GM21367 (cell line): ENCODE results near the gene KLHL20.
"Not testable (repeated sequence)": the region's sequence is repeated elsewhere in the genome, so short reads cannot be mapped to it uniquely, and the experiment has no call there.

Source experiments
- ATAC-seq: cut with Tn5 transposase; IDR thresholded peaks from one replicate; pipeline ENCODE4 v1.9.1; 2021; ENCODE audit not compliant: unreplicated experiment

The KLHL20 gene

GRCh38 chr1:173714759-173715537 lies at the start of gene KLHL20:
TSS of gene KLHL20 (plus strand) at chr1:173714981. CDS start at chr1:173716044, 1,063 bp downstream.
- ATAC-seq: peak; percentile 86

- no peak for ATAC-seq
Observed at GRCh38 chr1:173666646-173667045, 48.1 kb upstream of the KLHL20 start.

- ATAC-seq: no peak
Observed at GRCh38 chr1:173669491-173669941, 45.3 kb upstream of the KLHL20 start, which contains the start of gene ANKRD45. TSS of gene ANKRD45 (minus strand) at chr1:173669851. CDS start at chr1:173659418, 10,433 bp downstream.

DNA sequence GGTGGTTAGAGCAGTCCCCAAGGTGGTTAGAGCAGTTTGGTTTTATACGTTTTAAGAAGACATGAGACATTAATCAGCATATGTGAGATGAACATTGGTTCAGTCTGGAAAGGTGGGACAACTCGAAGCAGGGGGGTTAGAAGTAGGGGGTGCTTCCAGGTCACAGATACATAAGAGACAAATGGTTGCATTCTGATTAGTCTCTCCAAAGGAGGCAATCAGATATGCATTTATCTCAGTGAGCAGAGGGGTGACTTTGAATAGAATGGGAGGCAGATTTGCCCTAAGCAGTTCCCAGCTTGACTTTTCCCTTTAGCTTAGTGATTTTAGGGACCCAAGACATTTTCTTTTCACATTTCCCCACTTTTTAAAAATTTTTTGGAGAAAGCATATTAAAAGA lies 40.3 kb upstream of the KLHL20 start:
- ATAC-seq: not testable (repeated sequence)

DNA sequence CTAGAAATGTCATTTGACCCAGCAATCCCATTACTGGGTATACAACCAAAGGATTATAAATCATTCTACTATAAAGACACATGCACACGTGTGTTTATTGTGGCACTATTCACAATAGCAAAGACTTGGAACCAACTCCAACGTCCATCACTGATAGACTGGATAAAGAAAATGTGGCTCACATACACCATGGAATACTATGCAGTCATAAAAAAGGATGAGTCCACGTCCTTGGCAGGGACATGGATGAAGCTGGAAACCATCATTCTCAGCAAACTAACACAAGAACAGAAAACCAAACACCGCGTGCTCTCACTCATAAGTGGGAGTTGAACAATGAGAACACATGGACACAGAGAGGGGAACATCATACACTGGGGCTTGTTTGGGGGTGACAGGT lies 34.6 kb upstream of the KLHL20 start:
- ATAC-seq: not testable (repeated sequence)

GRCh38 chr1:173682184-173682583 lies 32.6 kb upstream of the KLHL20 start:
- ATAC-seq: no peak

GRCh38 chr1:173683838-173684237 lies 30.9 kb upstream of the KLHL20 start:
- ATAC-seq: not testable (repeated sequence)

- not testable (repeated sequence) for ATAC-seq
Observed at GRCh38 chr1:173685121-173685520, 29.7 kb upstream of the KLHL20 start.

DNA sequence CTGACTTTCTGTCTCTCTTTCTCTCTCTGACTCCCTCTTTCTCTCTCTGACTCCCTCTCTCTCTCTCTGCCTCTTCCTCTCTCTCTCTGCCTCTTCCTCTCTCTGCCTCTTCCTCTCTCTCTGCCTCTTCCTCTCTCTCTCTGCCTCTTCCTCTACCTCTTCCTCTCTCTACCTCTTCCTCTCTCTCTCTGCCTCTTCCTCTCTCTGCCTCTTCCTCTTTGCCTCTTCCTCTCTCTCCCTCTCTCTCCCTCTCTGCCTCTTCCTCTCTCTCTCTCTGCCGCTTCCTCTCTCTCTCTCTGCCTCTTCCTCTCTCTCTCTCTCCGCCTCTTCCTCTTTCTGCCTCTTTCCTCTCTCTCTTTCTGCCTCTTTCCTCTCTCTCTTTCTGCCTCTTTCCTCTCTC lies 26.5 kb upstream of the KLHL20 start:
- no peak for ATAC-seq

GRCh38 chr1:173693238-173693637 lies 21.5 kb upstream of the KLHL20 start:
- ATAC-seq: no peak

DNA sequence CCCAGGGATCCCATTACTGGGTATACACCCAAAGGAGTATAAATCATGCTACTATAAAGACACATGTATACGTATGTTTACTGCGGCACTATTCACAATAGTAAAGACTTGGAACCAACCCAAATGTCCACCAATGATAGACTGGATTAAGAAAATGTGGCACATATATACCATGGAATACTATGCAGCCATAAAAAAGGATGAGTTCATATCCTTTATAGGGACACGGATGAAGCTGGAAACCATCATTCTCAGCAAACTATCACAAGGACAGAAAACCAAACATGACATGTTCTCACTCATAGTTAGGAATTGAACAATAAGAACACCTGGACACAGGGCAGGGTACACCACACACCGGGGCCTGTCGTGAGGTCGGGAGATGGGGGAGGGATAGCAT lies 13.5 kb upstream of the KLHL20 start:
- ATAC-seq: not testable (repeated sequence)

GRCh38 chr1:173702736-173703135 lies 12.0 kb upstream of the KLHL20 start:
- no peak for ATAC-seq

DNA sequence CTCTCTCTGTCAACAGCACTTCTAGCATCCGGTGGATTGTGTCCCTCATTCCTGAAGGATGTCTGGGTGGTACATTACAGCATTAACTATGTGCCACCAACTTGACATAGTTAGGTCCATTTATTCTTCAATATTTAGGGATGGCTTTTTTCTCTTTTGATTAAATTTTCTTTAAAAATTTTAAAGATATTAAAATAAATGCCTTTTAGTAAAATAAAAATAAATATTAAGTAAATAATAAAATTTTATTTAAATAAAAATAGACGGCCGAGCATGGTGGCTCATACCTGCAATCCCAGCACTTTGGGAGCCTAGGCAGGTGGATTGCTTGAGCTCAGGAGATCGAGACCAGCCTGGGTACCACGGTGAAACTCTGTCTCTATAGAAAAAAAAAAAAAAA lies 9.7 kb upstream of the KLHL20 start:
- ATAC-seq: no peak

- no peak for ATAC-seq
Observed at GRCh38 chr1:173708787-173709186, 6.0 kb upstream of the KLHL20 start.

DNA sequence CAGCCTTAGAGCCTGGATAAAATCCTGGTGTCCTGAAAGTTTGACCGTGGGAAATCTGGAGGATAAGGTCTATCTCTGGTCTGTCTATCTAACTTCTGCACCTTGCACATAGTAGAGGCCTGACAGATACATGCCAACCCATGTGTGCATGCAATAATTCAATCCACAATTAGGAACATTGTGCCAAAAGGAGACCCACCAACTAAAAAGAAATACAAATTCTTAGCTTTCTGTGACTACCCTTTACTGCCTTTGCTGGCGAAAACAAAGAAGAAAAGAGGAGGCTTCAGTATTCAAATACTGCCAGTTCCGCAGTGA lies 381 bp upstream of the KLHL20 start:
- ATAC-seq: no peak

- no peak for ATAC-seq
Observed at GRCh38 chr1:173715538-173715844, 710 bp downstream of the KLHL20 start.

GRCh38 chr1:173717238-173717637 lies 2.5 kb downstream of the KLHL20 start:
- no peak for ATAC-seq

- ATAC-seq: not testable (repeated sequence)
Observed at GRCh38 chr1:173731331-173731730, 16.6 kb downstream of the KLHL20 start.

DNA sequence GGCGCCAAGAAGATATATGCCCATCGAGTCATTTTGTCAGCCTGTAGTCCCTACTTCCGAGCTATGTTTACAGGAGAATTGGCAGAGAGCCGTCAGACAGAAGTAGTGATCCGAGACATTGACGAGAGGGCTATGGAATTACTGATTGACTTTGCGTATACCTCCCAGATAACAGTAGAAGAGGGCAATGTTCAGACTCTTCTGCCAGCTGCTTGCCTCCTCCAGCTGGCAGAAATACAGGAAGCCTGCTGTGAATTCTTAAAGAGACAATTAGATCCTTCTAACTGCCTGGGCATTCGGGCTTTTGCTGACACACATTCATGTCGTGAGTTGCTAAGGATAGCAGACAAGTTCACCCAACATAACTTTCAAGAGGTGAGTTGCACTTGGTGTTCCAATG lies 19.1 kb downstream of the KLHL20 start:
- ATAC-seq: no peak

DNA sequence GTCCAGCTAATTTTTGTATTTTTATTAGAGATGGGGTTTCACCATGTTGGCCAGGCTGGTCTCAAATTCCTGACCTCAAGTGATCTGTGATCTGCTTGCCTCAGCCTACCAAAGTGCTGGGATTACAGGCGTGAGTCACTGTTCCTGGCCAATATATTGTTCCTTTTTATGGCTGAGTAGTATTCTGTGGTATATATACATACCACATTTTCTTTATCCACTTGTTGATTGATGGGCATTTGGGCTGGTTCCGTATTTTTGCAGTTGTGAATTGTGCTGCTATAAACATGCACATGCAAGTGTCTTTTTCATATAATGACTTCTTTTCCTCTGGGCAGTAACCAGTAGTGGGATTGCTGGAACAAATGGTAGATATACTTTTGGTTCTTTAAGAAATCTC lies 21.3 kb downstream of the KLHL20 start:
- ATAC-seq: not testable (repeated sequence)

GRCh38 chr1:173742203-173742886 lies 27.6 kb downstream of the KLHL20 start:
- ATAC-seq: no peak

GRCh38 chr1:173744651-173745050 lies 29.9 kb downstream of the KLHL20 start:
- no peak for ATAC-seq
